Measurements from ENCODE around the gene COX19.

The COX19 gene

DNA sequence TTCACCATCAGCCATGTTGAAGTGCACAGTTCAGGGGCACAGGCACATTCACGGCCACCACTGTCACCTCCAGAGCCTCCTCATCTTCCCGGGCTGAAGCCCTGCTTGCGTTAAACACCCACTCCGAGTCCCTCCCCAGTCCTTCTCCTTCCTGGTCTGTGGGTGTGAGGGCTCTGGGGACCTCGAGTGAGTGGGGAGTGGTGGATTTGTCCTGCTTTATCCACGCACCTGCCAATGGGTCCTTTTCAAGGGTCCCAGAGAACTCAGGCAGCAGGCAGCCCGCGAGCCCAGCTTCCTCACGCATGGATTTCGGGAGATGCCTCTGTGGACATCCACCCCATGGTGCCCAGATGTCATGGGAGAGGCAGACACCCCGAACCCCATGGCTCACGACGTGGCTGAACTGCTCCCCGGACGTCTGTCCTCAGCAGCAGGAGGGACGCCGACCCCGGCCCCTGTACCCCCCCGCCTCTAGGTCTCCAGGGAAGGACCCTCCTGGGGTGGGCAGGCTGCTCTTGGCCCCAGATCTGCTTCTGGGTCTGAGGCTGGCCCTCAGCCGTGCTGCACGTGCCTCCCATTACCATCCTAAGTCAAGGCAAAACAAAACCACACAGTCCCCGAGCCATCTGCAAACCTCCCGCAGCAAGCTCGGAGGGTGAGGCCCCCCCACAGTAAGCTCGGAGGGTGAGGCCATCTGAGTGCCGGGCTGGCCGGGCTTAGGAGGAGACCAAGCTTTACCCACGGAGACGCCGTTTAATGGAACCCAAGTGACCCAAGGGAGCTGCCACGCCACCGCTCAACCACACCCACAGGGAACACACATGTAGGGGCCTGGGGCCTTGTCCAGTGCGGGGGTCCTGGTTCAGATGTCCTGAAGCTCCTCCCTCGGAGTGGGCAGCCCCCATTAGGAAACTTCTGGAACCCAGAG is 16.6 kb upstream of the COX19 start:
- DNase-seq (ENCODE audit: low read depth): no peak

DNA sequence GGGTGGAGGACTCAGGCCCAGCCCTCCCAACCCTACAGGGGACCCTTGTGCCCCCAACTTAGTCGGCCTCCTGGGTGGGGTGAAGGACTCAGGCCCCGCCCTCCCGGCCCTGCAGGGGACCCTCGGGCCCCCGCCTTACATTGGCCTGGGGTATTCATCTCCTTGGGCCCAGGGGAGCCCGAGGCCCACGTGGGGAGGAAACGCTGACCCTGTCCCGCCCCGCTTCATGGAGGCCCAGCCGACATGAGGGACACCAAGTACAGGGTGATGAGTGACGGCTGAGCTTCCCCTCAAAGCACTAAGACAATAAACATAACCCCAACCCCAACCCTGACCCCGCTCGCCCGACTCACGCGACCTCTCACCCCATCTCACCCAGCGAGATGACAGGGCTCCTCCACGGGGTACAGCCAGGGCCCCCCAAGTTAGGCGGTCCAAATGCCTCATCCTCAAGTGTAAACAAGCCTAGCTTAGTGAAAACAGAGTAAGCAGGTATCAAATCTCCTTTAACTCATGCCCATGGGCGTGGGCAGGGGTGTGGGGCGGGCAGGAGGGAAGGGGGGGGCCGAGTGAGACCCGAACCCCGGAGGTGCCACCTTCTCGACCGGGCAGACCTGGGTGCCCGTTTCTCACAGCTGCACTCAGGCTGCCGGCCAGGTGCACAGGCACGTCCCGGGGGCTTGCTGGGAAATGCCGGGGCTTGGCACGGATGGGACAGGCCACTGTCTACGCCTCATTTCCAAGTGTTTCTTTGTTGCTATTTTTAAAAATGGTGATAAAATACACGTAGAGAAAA is 15.8 kb upstream of the COX19 start:
- DNase-seq (ENCODE audit: low read depth): no peak

DNA sequence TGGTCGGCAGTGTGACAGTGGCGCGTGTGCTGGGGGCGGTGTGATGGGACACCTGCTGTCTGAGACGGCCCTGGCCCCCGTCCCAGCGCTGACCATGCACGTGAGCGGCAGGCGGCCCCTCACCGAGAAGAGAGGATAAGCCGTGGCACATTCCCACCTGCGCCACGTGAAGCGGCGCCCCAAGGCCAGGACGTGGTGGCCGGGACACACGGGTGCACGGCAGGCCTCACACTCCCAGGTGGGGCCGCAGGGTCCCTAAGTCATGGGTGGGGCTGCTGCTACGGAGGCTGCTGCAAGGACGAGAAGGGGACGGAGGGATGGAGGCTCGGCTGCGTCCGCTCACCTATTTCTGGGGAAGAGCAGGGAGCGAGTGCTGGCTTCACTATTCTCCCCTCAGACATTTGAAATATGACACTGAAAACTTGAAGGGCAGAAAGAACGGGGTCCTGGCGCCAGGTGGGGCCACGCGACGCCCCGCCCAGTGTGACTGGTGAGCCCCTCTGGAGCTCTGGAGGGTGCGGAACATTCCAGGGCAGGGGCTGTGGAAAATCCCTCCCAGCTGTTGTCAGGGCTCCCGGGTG is 15.1 kb upstream of the COX19 start:
- DNase-seq (ENCODE audit: low read depth): no peak

DNA sequence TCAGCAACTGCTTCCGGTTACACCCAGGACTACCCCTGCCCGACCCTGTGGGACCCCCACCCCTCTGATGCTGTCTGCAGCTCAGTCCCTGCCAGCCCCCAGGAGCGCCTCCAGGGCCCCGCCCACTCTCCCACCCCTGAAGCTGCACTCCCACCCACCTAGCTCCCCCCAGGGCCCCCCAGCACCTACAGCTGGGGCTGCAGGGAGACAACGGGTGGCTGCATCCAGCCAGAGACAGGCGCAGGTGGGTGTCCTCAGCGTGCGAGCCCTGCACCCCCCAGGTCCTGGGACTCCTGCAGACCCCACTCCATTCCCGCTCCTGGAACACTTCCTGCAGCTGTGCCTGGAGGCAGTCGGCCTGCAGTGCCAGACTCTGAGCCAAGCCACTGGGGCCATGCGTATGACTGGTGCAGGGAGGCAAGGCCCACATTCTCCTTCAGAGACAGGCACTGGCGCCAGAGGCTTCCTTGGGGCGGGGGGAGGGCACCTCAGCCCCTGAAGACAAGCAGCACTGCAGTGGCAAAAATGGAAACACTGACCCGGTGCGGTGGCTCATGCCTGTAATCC is 13.7 kb upstream of the COX19 start:
- no peak for DNase-seq (ENCODE audit: low read depth)

DNA sequence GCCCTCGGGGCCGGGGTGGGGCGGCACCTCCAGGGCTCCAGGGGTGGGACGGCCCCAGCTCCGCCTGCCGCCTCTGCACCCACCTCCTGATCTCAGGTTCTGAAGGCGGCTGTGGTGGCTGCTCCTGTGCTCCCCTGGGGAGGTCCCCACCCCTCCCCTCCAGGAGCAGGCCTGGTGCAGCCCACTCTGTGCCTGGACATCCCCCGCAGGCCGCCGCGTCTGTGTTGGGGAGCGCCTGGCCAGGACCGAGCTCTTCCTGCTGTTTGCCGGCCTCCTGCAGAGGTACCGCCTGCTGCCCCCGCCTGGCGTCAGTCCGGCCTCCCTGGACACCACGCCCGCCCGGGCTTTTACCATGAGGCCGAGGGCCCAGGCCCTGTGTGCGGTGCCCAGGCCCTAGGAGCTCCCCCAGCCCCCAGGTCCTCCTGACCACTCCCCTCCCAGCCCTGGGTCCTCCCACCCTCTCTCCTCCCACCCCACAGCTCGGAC is 13.1 kb upstream of the COX19 start:
- DNase-seq (ENCODE audit: low read depth): peak; percentile 51

DNA sequence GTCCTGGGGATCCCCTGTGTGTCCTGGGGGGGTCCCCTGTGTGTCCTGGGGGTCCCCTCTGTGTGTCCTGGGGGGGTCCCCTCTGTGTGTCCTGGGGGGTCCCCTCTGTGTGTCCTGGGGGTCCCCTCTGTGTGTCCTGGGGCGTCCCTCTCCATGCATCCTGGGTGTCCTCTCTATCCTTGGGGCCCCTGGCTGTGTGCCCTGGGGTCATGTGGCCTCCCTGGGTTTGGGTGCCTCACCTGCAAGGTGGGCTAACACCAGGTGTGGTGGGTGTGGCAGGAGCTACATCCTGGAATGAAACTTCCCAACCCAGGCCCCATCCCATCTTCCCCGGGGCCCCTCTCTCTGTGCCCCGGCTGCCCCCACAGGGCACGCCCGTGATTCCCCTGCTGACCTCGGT is 12.6 kb upstream of the COX19 start:
- DNase-seq (ENCODE audit: low read depth): no peak

DNA sequence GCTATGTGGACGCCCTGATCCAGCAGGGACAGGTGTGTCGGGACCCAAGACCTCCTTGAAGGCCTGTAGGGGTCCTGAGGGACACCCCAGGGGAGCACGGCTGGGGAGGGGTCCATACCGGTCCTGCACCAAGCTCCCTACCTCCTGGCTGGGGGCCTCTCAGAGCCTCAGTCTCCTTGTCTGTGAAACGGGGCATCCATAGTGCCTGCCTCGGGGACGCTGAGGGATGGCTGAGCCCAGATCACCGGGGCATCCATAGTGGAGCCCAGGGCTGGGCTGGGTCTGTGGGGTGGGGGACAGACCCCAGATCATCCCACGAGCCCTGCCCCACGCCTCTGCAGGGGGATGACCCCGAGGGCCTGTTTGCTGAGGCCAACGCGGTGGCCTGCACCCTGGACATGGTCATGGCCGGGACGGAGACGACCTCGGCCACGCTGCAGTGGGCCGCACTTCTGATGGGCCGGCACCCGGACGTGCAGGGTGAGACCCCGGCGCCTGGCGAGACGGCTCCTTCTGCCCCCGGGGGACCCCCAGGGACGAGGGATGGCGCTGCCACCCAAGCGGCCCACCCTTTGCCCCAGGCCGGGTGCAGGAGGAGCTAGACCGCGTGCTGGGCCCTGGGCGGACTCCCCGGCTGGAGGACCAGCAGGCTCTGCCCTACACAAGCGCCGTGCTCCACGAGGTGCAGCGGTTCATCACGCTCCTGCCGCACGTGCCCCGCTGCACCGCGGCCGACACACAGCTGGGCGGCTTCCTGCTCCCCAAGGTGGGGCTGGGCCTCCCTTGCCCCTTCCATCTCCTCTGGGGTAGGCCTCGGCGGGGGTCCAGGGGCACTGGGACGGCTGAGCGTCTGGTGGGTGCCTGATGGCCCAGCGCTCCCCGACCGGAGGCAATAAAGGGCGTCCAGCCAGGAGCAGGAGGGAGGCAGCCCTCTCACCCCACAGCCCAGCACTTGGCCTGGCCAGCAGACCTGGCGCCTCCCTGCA is 11.7 kb upstream of the COX19 start:
- no peak for DNase-seq (ENCODE audit: low read depth)

DNA sequence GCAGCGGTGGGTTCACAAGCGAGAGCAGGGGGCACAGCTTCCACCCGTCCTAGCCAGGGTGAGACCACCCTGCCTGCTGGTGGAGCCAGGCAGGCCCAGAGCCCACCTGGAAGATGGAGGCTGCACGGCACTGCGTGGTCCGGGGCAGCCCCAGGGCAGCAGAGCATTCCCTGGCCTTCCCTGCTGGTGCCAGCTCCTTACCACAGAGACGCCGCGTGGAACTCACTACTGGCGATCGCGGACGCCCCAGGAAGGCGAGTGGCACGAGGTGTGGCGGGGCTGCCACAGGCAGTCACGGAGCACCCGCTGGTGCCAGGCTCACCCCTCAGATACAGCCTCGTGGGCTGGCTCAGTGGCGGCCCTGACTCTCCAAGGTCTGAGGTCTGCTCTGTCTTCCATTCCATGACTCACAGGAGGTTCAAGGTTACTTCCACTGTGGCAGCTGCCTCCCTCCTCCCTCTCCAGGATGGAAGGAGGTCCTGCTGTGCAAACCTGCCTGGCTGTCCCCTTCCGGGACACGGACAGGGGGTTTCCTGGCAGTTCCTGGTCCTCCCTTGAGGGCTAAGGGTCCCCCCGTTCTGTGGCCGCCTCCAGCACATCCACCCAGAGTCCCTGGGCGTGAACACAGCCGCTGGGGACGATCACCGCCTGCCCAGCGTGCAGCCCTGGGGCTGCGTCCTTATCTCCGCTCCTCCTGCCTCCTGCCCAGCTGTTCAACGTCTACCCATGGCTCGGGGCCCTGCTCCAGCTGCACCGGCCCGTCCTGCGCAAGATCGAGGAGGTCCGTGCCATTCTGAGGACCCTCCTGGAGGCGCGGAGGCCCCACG is 10.8 kb upstream of the COX19 start:
- DNase-seq (ENCODE audit: low read depth): peak; percentile 77

DNA sequence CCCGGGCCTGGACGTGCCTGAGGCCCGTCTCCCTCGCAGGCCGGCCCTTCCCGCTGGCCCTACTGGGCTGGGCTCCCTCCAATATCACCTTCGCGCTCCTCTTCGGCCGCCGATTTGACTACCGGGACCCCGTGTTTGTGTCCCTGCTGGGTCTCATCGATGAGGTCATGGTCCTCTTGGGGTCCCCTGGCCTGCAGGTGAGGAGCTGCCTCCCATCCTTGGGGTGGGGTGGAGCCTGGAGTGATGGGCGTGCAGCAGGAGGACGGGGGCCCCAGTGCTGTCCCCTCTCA is 9.7 kb upstream of the COX19 start:
- DNase-seq (ENCODE audit: low read depth): no peak

DNA sequence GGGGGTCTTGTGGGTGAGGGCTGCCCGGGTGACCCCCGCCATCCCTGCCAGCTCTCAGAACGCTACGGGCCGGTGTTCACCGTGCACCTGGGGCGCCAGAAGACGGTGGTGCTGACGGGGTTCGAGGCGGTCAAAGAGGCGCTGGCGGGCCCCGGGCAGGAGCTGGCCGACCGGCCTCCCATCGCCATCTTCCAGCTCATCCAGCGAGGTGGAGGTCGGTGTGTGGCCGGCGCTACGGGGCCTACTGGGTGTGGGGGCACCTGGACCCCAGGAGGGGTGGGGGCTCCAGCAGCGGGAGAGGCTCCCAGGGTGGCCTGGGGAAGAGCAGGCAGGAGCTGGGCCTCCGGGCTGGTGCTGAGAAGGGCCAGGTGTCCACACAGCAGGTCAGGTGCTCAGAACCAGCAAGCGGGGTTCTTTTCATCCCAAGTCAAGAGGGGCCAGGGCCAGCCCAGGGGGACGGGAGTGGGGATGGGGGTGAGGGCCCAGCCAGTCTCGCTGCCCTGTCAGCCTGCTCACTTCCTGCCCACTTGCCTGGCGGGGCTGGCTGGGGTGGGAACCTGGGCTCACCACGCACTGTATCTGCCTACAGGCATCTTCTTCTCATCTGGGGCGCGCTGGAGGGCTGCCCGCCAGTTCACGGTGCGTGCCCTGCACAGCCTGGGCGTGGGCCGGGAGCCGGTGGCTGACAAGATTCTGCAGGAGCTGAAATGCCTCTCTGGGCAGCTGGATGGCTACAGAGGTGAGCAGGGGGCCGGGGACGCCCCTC is 9.2 kb upstream of the COX19 start:
- no peak for DNase-seq (ENCODE audit: low read depth)

DNA sequence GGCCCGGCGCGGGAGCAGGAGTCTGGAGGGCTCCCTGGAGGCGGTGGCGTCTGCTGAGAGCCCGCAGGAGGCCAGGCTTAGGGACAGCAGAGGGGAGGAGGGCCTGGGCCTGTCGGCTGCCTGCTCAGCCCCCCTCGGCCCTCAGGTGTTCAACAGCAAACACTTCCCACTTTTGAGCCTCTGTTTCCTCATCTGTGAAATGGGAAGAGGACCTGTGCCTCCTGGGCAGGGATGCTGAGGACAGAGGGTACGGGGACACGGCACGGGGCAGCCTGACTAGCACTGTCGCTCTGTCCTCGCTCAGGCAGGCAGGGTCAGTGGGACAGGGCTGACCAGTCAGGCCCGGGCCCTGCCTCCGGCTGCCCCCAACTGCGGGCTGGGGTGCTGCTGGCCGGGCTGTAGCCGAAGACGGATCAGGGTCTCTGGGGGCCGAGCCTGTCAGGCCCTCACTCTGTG is 8.3 kb upstream of the COX19 start:
- DNase-seq (ENCODE audit: low read depth): no peak

DNA sequence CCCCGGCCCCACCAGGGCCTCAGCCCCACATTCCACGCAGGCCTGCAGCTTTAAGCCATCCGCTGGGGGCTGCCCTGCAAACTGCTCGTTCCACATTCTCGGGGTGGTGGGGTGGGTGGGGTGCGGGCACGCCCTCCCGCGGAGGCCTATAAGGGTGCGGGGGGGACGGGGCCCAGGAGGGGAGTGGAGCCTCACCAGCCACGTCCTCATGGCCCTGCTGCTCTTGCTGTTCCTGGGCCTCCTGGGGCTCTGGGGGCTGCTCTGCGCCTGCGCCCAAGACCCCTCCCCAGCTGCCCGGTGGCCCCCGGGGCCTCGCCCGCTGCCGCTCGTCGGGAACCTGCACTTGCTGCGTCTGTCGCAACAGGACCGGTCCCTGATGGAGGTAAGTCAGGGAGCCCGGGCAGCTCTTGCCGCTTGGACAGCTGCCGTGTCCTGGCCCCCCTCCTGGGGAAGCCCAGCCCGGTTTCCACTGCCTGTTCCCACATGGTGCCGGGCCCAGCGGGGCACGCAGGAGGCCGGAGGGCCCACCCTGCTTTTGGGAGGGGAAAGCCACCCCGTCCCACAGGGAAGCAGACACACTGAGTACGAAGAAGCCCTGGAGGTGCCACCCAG is 7.8 kb upstream of the COX19 start, which contains the start of gene CYP2W1:
CYP2W1 (plus strand) TSS at position 178 of the 612 bp plus-strand sequence; CDS start at position 209, 31 bp downstream.
- DNase-seq (ENCODE audit: low read depth): no peak

DNA sequence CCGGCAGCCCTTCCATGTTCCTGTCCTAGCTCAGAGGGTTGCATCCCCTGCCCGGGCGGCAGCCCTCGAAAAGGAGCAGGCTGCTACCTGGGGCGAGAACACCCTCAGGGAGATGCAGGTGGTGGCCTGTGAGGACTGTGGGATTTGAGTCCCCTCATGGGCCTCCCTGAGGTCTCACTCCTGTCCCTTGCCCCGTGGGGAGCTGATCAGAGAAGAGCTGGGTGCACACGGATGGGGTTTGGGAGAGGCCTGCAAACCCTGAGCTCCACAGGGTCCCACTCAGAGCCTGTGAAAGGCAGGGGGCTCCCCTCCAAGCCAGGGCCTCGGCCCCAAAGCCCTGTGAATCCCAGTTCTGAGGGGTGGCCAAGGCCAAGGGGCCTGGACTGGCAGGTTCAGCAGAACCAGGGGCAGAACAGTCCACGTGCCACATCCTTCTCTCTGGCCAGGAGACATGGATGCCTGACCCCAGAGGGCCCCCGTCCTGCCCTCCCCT is 7.2 kb upstream of the COX19 start:
- no peak for DNase-seq (ENCODE audit: low read depth)

DNA sequence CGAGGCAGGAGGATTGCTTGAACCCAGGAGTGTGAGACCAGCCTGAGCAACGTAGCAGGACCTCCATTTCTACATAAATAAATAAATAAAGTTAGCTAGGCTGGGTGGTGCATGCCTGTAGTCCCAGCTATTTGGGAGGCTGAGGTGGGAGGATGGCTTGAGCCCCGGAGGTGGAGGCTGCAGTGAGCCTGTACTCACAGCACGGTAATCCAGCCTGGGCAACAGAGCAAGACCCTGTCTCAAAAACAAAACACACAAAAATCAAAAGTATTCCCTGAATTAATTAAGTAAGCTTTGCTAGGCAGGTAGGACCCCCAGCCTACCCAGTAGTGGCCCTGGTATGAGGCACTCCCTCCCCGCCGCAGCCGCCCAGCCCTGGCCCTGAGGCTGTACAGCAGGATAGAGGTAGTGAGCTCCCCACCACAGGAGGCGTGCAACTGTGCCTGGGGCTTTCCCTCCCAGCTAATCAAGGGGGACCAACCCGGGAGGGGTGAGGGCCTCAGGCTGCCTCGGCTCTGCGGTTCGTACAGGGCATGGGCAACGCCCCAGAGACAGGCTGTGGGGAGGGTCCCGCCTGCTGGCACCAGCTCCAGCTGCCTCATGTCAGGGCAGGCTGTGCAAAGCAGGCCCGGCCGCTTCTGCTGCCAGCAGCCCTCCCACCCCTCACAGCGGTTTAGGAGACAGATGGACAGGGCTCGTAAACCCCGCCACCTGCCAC is 6.6 kb upstream of the COX19 start:
- no peak for DNase-seq (ENCODE audit: low read depth)

DNA sequence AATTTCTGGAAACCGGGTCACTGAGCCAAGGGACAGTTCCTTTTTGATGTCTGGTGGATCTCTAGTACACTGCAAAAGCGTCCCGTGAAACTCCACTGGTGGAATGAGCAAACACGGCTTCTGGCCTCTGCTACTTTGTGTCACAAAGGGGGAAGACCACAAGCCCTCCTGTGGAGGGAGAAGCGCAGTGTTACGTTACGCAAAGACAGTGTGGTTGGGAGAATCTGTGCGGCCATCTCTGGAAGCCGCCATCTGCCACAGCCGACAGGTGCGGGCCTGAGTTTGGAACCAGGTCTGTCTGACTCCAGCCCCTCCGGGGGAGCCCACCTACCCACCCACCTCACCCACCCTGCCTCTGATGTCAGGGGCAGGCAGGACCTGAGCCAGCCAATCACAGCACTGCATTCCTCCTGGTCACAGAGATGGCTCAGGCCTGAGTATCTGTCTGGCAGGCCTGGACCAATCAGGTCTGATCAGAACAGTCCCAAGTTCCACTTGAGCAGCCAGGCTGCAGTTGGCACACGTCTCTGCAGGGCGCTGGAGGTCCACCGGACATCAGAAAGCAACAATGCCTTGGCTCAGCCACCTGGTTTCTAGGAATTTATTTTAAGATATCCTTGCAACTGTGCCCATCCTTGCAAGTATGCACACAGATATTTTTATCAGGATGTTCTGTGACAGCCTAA is 4.7 kb upstream of the COX19 start:
- no peak for DNase-seq (ENCODE audit: low read depth)

DNA sequence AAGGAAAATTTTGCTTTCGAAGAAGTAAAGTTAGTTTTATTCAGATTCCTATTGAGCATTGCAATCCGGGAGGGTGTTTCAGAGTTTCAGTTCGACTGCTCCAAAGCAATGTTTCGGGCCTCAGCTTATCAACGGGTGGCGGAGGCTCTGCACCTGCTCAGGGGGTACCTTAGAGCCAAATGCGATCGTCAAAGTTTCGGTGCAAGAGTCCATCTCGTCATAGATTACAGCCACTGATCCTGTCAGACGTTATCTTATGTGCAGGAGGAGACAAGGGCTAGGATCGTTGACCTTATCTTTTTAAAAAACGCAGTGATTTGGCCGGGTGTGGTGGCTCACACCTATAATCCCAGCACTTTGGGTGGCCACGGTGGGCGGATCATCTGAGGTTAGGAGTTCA is 3.8 kb upstream of the COX19 start:
- DNase-seq (ENCODE audit: low read depth): no peak

DNA sequence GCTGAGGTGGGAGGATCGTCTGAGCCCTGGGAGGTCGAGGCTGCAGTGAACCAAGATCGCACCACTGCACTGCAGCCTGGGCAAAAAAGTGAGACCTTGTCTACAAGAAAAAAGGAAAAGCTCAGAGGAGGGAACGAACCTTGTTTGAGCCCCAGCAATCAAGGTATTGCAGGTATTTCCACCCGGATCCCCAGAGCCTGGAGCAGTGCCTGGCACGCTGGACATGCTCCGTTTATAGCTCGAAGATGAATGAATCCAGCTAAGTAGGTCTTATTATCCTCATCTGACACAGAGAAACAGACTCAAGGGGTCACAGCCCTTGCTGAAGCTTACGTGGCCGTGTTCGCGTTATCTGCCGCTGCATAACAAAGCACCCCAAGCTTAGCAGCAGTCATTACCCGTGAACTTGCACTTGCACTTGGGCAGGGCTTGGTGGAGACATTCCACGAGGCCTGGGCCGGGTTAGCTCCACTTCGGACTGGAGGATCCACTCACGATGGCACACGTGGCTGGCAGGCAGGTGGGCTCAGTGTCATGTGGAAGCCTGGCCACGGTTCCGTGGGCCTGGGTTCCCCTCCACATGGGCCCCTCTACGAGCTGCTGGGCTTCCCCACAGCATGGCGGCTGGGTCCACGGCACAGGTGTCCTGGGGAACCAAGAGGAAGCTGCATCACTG is 3.2 kb upstream of the COX19 start:
- no peak for DNase-seq (ENCODE audit: low read depth)

Data from amniotic epithelial cell (primary cell).